Right hindlimb (tissue), 1 donor: Measurements from ENCODE around the gene STX1B.
"Not testable (repeated sequence)": the region's sequence is repeated elsewhere in the genome, so short reads cannot be mapped to it uniquely, and the experiment has no call there.

Experiments
- DNase-seq: peaks from one replicate; pipeline ENCODE4 v3.0.0-alpha.2; 2018

STX1B gene

GRCh38 chr16:31011815-31012214 is 1.4 kb upstream of the STX1B start:
- not testable (repeated sequence) for DNase-seq

GRCh38 chr16:31009894-31010584 is 399 bp downstream of the STX1B start:
- DNase-seq = no peak

GRCh38 chr16:31009120-31009519 is 1.3 kb downstream of the STX1B start:
- DNase-seq = no peak

- no peak for DNase-seq
Measured at GRCh38 chr16:31008551-31008950, 1.9 kb downstream of the STX1B start.

- DNase-seq = no peak
Measured at GRCh38 chr16:31008149-31008548, 2.3 kb downstream of the STX1B start.

GRCh38 chr16:31007684-31008083 is 2.8 kb downstream of the STX1B start:
- no peak for DNase-seq

GRCh38 chr16:31006589-31006988 is 3.8 kb downstream of the STX1B start:
- no peak for DNase-seq

GRCh38 chr16:31006086-31006385 is 4.4 kb downstream of the STX1B start:
- DNase-seq = no peak

GRCh38 chr16:31005350-31006085 is 4.9 kb downstream of the STX1B start:
- DNase-seq = no peak

- no peak for DNase-seq
Measured at GRCh38 chr16:31004658-31005057, 5.8 kb downstream of the STX1B start.

- DNase-seq = no peak
Measured at GRCh38 chr16:31003744-31004143, 6.7 kb downstream of the STX1B start.

GRCh38 chr16:31002862-31003341 is 7.5 kb downstream of the STX1B start:
- DNase-seq = no peak

GRCh38 chr16:31002250-31002700 is 8.2 kb downstream of the STX1B start:
- DNase-seq = no peak

- no peak for DNase-seq
Measured at GRCh38 chr16:31001507-31002249, 8.8 kb downstream of the STX1B start.

GRCh38 chr16:31000671-31001382 is 9.6 kb downstream of the STX1B start:
- no peak for DNase-seq

- no peak for DNase-seq
Measured at GRCh38 chr16:30998852-30999761, 11.3 kb downstream of the STX1B start.

GRCh38 chr16:30997725-30998711 is 12.4 kb downstream of the STX1B start:
- DNase-seq = no peak

- peak; percentile 66 for DNase-seq
Measured at GRCh38 chr16:30996985-30997724, 13.3 kb downstream of the STX1B start.

- DNase-seq = peak; percentile 63
Measured at GRCh38 chr16:30996324-30996984, 14.0 kb downstream of the STX1B start.
